ENCODE results near the gene COL19A1.

DNA sequence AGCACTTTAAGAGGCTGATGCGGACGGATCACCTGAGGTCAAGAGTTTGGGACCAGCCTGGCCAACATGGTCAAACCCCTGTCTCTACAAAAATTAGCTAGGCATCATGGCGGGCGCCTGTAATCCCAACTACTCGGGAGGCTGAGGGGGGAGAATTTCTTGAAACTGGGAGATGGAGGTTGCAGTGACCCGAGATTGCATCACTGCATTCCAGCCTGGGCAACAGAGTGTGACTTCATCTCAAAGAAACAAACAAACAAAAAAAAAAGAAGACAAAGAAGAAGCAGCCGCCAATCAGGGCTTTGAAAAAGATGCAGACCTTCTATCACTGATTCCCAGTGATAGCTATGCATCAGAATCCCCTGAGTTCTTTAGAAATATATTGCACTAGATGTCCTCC is 379.8 kb downstream of the COL19A1 start:
- TF ChIP-seq, protein P1, sequence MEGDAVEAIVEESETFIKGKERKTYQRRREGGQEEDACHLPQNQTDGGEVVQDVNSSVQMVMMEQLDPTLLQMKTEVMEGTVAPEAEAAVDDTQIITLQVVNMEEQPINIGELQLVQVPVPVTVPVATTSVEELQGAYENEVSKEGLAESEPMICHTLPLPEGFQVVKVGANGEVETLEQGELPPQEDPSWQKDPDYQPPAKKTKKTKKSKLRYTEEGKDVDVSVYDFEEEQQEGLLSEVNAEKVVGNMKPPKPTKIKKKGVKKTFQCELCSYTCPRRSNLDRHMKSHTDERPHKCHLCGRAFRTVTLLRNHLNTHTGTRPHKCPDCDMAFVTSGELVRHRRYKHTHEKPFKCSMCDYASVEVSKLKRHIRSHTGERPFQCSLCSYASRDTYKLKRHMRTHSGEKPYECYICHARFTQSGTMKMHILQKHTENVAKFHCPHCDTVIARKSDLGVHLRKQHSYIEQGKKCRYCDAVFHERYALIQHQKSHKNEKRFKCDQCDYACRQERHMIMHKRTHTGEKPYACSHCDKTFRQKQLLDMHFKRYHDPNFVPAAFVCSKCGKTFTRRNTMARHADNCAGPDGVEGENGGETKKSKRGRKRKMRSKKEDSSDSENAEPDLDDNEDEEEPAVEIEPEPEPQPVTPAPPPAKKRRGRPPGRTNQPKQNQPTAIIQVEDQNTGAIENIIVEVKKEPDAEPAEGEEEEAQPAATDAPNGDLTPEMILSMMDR (IDR thresholded peaks at IDR 0.05), result no peak
- TF ChIP-seq POLR2AphosphoS5 (IDR thresholded peaks at IDR 0.05; ENCODE audit: low read depth, low read length) (no peak), TCF7L2 (IDR thresholded peaks at IDR 0.05; ENCODE audit: low read depth, low read length) (no peak)
- TF ChIP-seq, protein P2, sequence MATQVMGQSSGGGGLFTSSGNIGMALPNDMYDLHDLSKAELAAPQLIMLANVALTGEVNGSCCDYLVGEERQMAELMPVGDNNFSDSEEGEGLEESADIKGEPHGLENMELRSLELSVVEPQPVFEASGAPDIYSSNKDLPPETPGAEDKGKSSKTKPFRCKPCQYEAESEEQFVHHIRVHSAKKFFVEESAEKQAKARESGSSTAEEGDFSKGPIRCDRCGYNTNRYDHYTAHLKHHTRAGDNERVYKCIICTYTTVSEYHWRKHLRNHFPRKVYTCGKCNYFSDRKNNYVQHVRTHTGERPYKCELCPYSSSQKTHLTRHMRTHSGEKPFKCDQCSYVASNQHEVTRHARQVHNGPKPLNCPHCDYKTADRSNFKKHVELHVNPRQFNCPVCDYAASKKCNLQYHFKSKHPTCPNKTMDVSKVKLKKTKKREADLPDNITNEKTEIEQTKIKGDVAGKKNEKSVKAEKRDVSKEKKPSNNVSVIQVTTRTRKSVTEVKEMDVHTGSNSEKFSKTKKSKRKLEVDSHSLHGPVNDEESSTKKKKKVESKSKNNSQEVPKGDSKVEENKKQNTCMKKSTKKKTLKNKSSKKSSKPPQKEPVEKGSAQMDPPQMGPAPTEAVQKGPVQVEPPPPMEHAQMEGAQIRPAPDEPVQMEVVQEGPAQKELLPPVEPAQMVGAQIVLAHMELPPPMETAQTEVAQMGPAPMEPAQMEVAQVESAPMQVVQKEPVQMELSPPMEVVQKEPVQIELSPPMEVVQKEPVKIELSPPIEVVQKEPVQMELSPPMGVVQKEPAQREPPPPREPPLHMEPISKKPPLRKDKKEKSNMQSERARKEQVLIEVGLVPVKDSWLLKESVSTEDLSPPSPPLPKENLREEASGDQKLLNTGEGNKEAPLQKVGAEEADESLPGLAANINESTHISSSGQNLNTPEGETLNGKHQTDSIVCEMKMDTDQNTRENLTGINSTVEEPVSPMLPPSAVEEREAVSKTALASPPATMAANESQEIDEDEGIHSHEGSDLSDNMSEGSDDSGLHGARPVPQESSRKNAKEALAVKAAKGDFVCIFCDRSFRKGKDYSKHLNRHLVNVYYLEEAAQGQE (IDR thresholded peaks at IDR 0.05; ENCODE audit: insufficient read depth in 1 of 2, low read depth in 2 of 2, low read length in 1 of 2), result no peak
